ENCODE data around the gene GPR108. TPM values are rescaled to one million over a fixed set of nuclear protein-coding genes. Genes with fewer than 3 reads are reported as not detected.

Gene GPR108
- total and polyA plus RNA-seq, 2 of the 8 experiments (the other 6 are each of a cell fraction or from before 2014, with no cell fraction given): 34.9 to 46.0 TPM

DNA sequence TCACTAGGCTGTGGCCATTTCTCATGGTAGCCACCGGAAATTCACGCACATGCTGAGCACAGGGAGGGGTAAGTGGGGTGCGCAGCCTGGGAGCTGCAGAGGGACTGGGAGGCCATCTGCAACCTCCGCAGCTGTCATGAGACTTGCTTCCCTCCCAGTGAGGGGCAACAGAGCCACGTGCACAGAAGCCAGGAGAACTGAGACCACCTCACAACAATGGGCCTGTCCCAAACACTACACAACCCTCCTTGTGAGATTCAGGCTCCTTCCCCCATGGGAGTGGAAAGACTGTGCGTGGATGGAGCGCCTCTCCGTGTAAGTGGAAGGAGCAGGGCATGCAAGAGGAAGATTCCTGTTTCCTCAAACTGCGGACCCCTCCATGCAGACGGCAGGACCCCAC lies 25.8 kb downstream of the GPR108 start:
- Histone ChIP-seq H2BK5ac (ENCODE audit: low read depth, low read length) (no peak overlapping the region), H3K23ac (ENCODE audit: insufficient read length) (no peak overlapping the region), H3K18ac (ENCODE audit: extremely low read depth, low read length) (no peak overlapping the region), H3K56ac (replicated peaks; ENCODE audit: insufficient read length, low read depth, low read length) (no peak overlapping the region), H3K23me2 (ENCODE audit: low read depth, low read length) (peaks cover 9% of the 10 kb centered on the region), H3K27me3 (replicated peaks in 1 of 4; ENCODE audit: control insufficient read depth in 3 of 4, extremely low read depth in 1 of 4, insufficient read depth in 3 of 4, low read length in 3 of 4) (peaks cover 0 to 22% (median 18%) of the 10 kb centered on the region in 4 experiments; a peak in 6 of 7 replicates), H2AFZ (ENCODE audit: low read length) (no peak overlapping the region), H3K9ac (replicated peaks in 1 of 4; ENCODE audit: extremely low read depth in 1 of 4, low read depth in 3 of 4, low read length in 3 of 4) (no peak overlapping the region), H4K8ac (ENCODE audit: extremely low read depth, insufficient read depth, low read length) (no peak overlapping the region), H3K27ac (ENCODE audit: low read depth, low read length) (no peak overlapping the region), H3K4me3 (ENCODE audit: extremely low read depth in 1 of 4, insufficient read depth in 2 of 4, low read depth in 3 of 4, low read length in 4 of 4) (no peak overlapping the region), H2BK120ac (replicated peaks; ENCODE audit: low read depth, low read length) (no peak overlapping the region), H2BK20ac (ENCODE audit: low read length) (no peak overlapping the region), H3K9me3 (ENCODE audit: insufficient read depth in 2 of 2, low read depth in 1 of 2, low read length in 1 of 2) (no peaks in the 10 kb centered on the region), H3K79me2 (ENCODE audit: control insufficient read depth in 1 of 2, insufficient read depth in 2 of 2, low read length in 2 of 2) (no peaks in the 10 kb centered on the region), H4K20me1 (replicated peaks in 1 of 2; ENCODE audit: control insufficient read depth in 1 of 2, insufficient read depth in 2 of 2, low read length in 2 of 2) (no peaks in the 10 kb centered on the region), H3K36me3 (ENCODE audit: control insufficient read depth in 2 of 4, insufficient read depth in 4 of 4, low read length in 3 of 4) (no peaks in the 10 kb centered on the region), H2AK5ac (ENCODE audit: low read depth, low read length) (peak overlapping the region; percentile 54; the same call in 1 of the 2 replicates), H4K91ac (replicated peaks; ENCODE audit: insufficient read length, low read length) (no peak overlapping the region), H3K4ac (replicated peaks; ENCODE audit: insufficient read length, low read depth, low read length) (no peak overlapping the region), H3K79me1 (ENCODE audit: low read depth, low read length) (no peaks in the 10 kb centered on the region), H3K4me2 (ENCODE audit: insufficient read depth in 1 of 2, low read depth in 2 of 2, low read length in 2 of 2) (no peak overlapping the region; a peak in 1 of 4 replicates), H4K5ac (ENCODE audit: insufficient read length, low read depth, low read length) (no peak overlapping the region), H2BK12ac (ENCODE audit: low read depth, low read length) (no peak overlapping the region), H2BK15ac (ENCODE audit: low read length) (peak overlapping the region; percentile 46; the same call in 1 of the 2 replicates), H3K14ac (ENCODE audit: insufficient read length) (no peak overlapping the region), H3K4me1 (replicated peaks in 1 of 4; ENCODE audit: control insufficient read depth in 3 of 4, insufficient read depth in 4 of 4, low read length in 3 of 4) (peaks cover 0 to 12% (median 2%) of the 10 kb centered on the region in 4 experiments; a peak in 4 of 7 replicates)
- WGBS, 2 experiments (ENCODE audit: extremely low coverage in 1 of 2, insufficient coverage in 1 of 2, insufficient read length in 1 of 2, insufficient replicate concordance in 2 of 2, low coverage in 1 of 2, low lambda C conversion rate in 2 of 2, missing lambda C conversion rate in 1 of 2): 88% methylated on average over 10 of the region's 10 CpGs; no CpG with 5 or more reads in 1 of the 2 experiments
- ChIA-PET CTCF (ENCODE audit: partially characterized antibody) (interaction anchor here (1.1 kb wide), 1 partner anchor 24 kb away, joined by 3 read pairs; no protein-coding TSS in a partner anchor), POLR2A (ENCODE audit: partially characterized antibody) (no interaction called here)
- FAIRE-seq (no peak), DNase-seq (ENCODE audit: low read depth in 1 of 2, low spot score in 2 of 2) (no peak)
- no peak for TF ChIP-seq RFX5 (IDR thresholded peaks at IDR 0.05; ENCODE audit: borderline replicate concordance, low read depth, low read length)
- TF ChIP-seq BRCA1 (IDR thresholded peaks at IDR 0.05; ENCODE audit: low read depth, low read length): no peak
- no peak for TF ChIP-seq HDAC6 (IDR thresholded peaks at IDR 0.05; ENCODE audit: low read depth, low read length)
- no peak for TF ChIP-seq JUN (IDR thresholded peaks at IDR 0.05; ENCODE audit: low read depth, low read length)
- TF ChIP-seq SIX5 (IDR thresholded peaks at IDR 0.05; ENCODE audit: low read depth, low read length): no peak
- no peak for TF ChIP-seq HDAC2 (IDR thresholded peaks at IDR 0.05; ENCODE audit: borderline replicate concordance in 1 of 2, low read depth in 2 of 2, low read length in 2 of 2)
- TF ChIP-seq BCL11A (IDR thresholded peaks at IDR 0.05; ENCODE audit: low read depth in 2 of 2, low read length in 2 of 2): no peak
- TF ChIP-seq, protein P1, sequence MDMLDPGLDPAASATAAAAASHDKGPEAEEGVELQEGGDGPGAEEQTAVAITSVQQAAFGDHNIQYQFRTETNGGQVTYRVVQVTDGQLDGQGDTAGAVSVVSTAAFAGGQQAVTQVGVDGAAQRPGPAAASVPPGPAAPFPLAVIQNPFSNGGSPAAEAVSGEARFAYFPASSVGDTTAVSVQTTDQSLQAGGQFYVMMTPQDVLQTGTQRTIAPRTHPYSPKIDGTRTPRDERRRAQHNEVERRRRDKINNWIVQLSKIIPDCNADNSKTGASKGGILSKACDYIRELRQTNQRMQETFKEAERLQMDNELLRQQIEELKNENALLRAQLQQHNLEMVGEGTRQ (IDR thresholded peaks at IDR 0.05; ENCODE audit: low read length): no peak
- no peak for TF ChIP-seq MAFK (IDR thresholded peaks at IDR 0.05; ENCODE audit: low read depth, low read length)
- no peak for TF ChIP-seq GABPA (IDR thresholded peaks at IDR 0.05; ENCODE audit: borderline replicate concordance, insufficient read depth, low read length)
- no peak for TF ChIP-seq SAP30 (IDR thresholded peaks at IDR 0.05; ENCODE audit: insufficient read depth, insufficient replicate concordance, low read length)
- no peak for TF ChIP-seq SIRT6 (IDR thresholded peaks at IDR 0.05; ENCODE audit: low read length)
- no peak for TF ChIP-seq PHF8 (conservative IDR thresholded peaks at IDR 0.05; ENCODE audit: low read depth, low read length)
